ENCODE measurements around the gene HIP1. TPM values are rescaled to one million over a fixed set of nuclear protein-coding genes. Genes with fewer than 3 reads are reported as not detected.
"Not testable (repeated sequence)": the region's sequence is repeated elsewhere in the genome, so short reads cannot be mapped to it uniquely, and the experiment has no call there.

The HIP1 gene
- total RNA-seq, 2 experiments from 2014 or later = 2.2 to 2.8 TPM

DNA sequence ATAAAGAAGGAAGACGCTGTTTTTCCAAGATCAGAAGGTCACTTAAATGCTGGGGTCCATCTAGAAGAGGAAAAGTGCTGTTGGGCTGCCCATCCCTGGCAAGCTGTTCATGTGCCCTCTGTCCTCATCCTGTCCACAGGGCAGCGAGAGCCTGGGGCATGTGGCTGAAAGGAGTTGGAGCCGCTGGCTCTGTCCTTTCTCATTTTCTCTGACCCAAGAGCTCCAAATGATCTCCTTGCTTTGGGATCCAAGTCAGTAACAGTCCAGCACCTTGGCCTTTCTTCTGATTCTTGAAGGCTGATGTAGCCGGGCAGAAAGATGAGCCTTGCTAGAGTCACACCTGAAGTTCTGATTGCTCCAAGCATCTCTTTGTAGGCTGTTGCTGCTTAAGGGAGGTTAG lies 202.2 kb downstream of the HIP1 start:
- ChIA-PET POLR2A (no interaction called here), CTCF (interaction anchor here (1.0 kb wide), 1 partner anchor 25 kb away, joined by 4 read pairs; no protein-coding TSS in a partner anchor)
- H3K27me3 Mint-ChIP-seq = peaks cover 2% of the 10 kb centered on the region
- H3K27ac Mint-ChIP-seq = no peak overlapping the region
- no peaks in the 10 kb centered on the region for H3K9me3 Mint-ChIP-seq
- no peaks in the 10 kb centered on the region for H3K36me3 Mint-ChIP-seq (ENCODE audit: low read depth)
- H3K4me3 Mint-ChIP-seq = no peak overlapping the region
- DNase-seq = no peak
- H3K4me1 Mint-ChIP-seq = peaks cover 3% of the 10 kb centered on the region

DNA sequence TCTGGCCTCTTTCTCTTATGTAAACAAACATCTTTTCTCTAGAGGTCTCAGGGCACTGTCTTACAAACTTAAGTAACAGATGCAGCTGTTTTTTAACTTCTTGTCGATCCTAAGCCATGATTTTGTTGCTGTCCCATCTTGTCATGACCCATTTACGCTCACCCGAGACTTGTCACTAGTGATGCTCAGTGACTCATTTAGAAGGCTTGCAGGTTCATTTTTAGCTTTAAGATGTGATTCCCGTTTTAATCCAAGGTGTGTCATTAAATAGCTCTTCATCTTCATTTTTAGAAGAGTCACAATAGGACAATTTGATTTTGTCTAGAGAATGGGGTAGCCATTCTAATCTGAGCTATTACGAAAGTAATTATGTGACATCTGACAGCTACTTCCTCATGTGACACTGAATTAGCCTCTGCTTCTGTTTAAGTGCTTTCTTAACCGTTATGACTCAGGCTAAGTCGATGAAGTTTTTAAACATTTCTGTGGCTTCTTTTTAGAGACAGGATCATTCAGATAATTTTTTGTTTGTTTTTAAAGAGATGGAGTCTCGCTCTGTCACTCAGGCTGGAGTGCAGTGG lies 203.9 kb downstream of the HIP1 start:
- H3K27ac Mint-ChIP-seq = no peak overlapping the region
- no peaks in the 10 kb centered on the region for H3K36me3 Mint-ChIP-seq (ENCODE audit: low read depth)
- DNase-seq = no peak
- H3K4me3 Mint-ChIP-seq = no peak overlapping the region
- no peaks in the 10 kb centered on the region for H3K9me3 Mint-ChIP-seq
- ChIA-PET CTCF (interaction anchor here (1.1 to 1.5 kb wide), 4 partner anchors 14 to 107 kb away, joined by 3 to 5 read pairs (median 3); no protein-coding TSS in a partner anchor), POLR2A (no interaction called here)
- peaks cover 3% of the 10 kb centered on the region for H3K4me1 Mint-ChIP-seq
- H3K27me3 Mint-ChIP-seq = peaks cover 2% of the 10 kb centered on the region

DNA sequence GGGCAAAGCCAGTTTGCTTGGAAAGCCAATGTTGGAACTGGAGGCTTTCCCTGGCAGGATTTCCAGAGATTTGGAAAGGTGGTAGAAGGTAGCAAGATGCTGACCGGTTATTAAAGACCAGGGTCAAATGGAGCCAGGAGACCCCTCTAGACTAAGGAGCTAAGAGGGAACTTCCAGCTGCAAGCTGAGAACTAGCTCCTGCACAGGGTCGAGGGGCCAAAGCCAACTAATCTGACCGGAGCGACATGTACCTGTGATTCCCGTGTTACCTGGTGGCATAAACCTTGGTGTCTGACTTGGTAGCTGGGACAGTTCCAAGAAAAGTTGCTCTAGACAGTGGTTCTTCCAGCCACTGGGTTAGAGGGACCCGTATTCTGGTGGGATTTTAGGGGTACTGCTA lies 204.8 kb downstream of the HIP1 start:
- ChIA-PET POLR2A (no interaction called here), CTCF (interaction anchor here (0.6 to 1.3 kb wide), 2 partner anchors 57 to 108 kb away, joined by 3 read pairs; no protein-coding TSS in a partner anchor)
- H3K27me3 Mint-ChIP-seq = peaks cover 2% of the 10 kb centered on the region
- no peak for DNase-seq
- H3K36me3 Mint-ChIP-seq (ENCODE audit: low read depth) = no peaks in the 10 kb centered on the region
- no peak overlapping the region for H3K4me3 Mint-ChIP-seq
- H3K4me1 Mint-ChIP-seq = peaks cover 3% of the 10 kb centered on the region
- no peak overlapping the region for H3K27ac Mint-ChIP-seq
- no peaks in the 10 kb centered on the region for H3K9me3 Mint-ChIP-seq

DNA sequence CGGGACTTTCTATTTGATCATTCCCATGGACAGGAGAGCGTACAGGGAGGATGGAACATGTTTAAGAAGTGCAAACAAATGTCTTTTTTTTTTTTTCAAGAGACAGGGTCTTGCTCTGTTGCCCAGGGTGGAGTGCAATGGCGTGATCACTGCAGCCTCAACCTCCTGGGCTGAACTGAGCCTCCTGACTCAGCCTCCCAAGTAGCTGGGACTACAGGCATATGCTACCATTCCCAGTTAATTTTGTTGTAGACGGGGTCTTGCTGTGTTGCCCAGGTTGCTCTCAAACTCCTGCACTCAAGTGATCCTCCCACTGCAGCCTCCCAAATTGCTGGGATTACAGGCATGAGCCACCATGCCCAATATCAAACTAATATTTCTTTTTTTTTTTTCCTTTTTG lies 206.1 kb downstream of the HIP1 start:
- no peak overlapping the region for H3K4me3 Mint-ChIP-seq
- H3K9me3 Mint-ChIP-seq = no peaks in the 10 kb centered on the region
- CTCF ChIA-PET = no interaction called here
- POLR2A ChIA-PET = no interaction called here
- no peak for DNase-seq
- H3K27ac Mint-ChIP-seq = no peak overlapping the region
- H3K27me3 Mint-ChIP-seq = peaks cover 2% of the 10 kb centered on the region
- peaks cover 7% of the 10 kb centered on the region for H3K4me1 Mint-ChIP-seq
- H3K36me3 Mint-ChIP-seq (ENCODE audit: low read depth) = no peaks in the 10 kb centered on the region

DNA sequence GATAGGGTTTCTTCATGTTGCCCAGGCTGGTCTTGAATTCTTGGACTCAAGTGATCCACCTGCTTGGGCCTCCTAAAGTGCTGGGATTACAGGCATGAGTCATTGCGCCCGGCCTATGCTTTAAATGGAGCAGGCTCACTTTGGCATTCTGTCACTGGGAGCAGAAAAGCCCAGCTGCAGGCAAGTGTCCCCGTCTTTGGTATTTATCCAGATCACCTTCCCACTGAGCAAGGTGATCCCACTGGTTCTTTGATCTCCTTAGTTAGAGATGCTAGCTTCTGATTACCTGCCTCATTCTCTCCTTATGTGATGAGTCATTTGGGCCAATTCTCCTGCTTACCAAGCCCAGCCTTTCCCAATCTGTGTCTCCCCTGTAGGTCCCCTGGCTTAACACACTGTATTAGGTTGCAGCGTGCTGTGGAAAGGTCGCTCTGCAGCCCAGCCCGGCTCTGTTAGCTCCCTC lies 207.4 kb downstream of the HIP1 start:
- peaks cover 4% of the 10 kb centered on the region for H3K36me3 Mint-ChIP-seq (ENCODE audit: low read depth)
- no peaks in the 10 kb centered on the region for H3K9me3 Mint-ChIP-seq
- H3K27me3 Mint-ChIP-seq = peaks cover 2% of the 10 kb centered on the region
- ChIA-PET POLR2A (no interaction called here), CTCF (interaction anchor here (0.6 kb wide), 1 partner anchor 621 kb away, joined by 3 read pairs; no protein-coding TSS in a partner anchor)
- no peak overlapping the region for H3K4me3 Mint-ChIP-seq
- H3K4me1 Mint-ChIP-seq = peaks cover 16% of the 10 kb centered on the region
- DNase-seq = no peak
- no peak overlapping the region for H3K27ac Mint-ChIP-seq

DNA sequence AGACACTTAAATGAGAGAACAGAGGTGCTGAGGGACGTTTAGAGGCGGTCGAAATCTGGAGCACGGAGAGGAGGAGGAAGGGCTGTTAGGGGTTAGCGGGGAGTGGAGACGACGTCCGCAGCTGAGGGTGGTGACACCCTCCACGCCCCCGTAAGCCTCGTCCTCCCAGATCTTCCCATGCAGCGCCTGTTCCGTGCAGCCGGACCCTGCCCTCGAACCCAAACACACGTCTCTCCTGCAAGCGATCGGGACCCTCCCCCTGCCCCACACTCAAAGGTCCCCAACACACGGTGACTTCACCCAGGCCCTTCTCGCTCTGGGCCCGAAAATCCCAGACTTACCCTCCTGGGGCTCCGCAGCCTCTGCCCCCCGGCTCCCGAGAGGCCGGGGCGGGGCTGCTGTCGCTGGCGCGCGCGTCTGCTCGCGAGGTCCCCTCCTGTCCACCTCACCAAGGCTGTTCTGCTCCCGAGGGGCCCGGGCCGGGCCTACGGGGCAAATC lies 211.5 kb downstream of the HIP1 start:
- H3K9me3 Mint-ChIP-seq, CTCF ChIA-PET, POLR2A ChIA-PET, H3K27me3 Mint-ChIP-seq: not testable (repeated sequence)
- Mint-ChIP-seq H3K36me3 (ENCODE audit: low read depth) (peaks cover 34% of the 10 kb centered on the region), H3K4me3 (peak overlapping the region; percentile 89), H3K4me1 (peaks cover 26% of the 10 kb centered on the region), H3K27ac (peak overlapping the region; percentile 89)
- peak; percentile 11 for DNase-seq

DNA sequence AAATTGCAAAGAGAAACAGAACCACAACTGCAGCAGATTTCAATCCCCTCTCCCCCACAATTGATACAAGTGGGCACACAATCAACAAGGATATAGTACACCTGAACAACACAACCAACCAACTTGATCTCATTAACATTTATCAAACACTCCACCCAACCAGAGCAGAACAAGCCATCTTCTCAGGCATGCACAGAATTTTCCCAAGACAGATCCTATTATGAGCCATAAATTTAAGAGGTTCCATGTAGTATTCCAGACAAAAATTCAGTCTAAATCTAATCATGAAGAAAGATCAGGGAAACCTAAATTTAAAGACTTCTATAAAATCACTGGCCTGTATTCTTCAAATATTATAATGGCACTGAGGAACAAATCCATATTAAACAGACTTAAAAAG lies 217.0 kb downstream of the HIP1 start:
- H3K27me3 Mint-ChIP-seq, DNase-seq, CTCF ChIA-PET, POLR2A ChIA-PET, H3K27ac Mint-ChIP-seq, H3K4me3 Mint-ChIP-seq: not testable (repeated sequence)
- Mint-ChIP-seq H3K9me3 (peaks cover 10% of the 10 kb centered on the region), H3K4me1 (peaks cover 23% of the 10 kb centered on the region), H3K36me3 (ENCODE audit: low read depth) (peaks cover 59% of the 10 kb centered on the region)

DNA sequence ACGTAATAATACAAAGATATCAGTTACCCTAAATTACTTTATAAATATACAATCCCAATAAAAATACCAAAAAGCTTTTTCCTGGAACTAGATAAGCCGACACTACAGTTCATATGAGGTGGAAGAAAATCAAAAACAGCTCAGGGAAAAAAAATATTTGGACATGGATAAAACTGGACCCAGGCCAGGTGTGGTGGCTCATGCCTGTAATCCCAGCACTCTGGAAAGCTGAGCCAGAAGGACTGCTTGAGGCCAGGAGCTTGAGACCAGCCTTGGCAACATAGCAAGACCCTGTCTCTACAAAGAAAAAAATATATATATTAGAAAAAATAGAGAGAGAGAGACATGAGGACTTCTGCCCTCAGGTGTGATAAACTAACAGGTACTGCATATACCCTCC lies 219.9 kb downstream of the HIP1 start:
- POLR2A ChIA-PET, H3K4me1 Mint-ChIP-seq, H3K27me3 Mint-ChIP-seq, H3K27ac Mint-ChIP-seq, H3K4me3 Mint-ChIP-seq, CTCF ChIA-PET, DNase-seq: not testable (repeated sequence)
- Mint-ChIP-seq H3K9me3 (peaks cover 10% of the 10 kb centered on the region), H3K36me3 (ENCODE audit: low read depth) (peaks cover 45% of the 10 kb centered on the region)

DNA sequence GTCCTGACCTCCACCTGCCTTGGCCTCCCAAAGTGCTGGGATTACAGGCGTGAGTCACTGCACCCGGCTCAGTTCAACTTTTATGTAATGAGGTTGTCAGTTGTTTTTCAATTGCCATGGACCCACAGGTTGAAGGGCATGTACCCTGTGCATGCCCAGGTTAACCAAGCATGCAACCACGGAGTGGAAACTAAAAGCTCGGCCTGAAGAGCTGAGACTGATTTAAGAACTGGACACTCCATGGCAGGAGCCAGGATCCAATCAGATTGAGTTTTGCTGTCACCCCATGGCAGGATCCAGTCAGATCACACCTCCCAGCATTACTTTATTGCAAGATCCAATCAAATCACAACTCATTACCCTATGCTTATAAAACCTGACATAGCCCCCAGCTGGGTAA lies 229.7 kb downstream of the HIP1 start:
- H3K27me3 Mint-ChIP-seq; H3K9me3 Mint-ChIP-seq; H3K27ac Mint-ChIP-seq; H3K4me3 Mint-ChIP-seq; H3K36me3 Mint-ChIP-seq (ENCODE audit: low read depth); CTCF ChIA-PET; POLR2A ChIA-PET; DNase-seq; H3K4me1 Mint-ChIP-seq: not testable (repeated sequence)

DNA sequence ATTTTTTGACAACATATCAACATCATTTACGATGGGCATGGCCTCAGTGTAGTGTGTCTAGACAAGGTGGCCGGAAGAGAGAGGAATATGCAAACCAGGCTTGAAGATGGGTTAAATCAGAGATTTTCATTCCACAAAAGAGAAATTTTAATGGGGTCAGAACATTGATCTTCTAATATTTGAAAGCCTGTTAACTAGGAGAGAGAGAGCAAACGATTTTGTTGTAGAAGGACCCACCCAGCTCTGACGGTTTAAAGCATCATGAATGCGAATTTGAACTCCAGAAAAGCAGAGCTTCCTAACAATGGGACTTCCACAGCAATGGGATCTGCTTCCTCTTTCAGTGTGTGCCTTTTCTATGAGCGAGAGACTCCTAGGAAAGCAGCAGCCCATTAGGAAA lies 246.7 kb downstream of the HIP1 start, which contains the start of gene SPDYE5:
Gene SPDYE5 (plus strand): TSS at position 301 of the 400 bp plus-strand sequence. CDS start 1,728 bp downstream, outside the sequence.
- H3K4me1 Mint-ChIP-seq; H3K36me3 Mint-ChIP-seq (ENCODE audit: low read depth); POLR2A ChIA-PET; H3K27ac Mint-ChIP-seq; CTCF ChIA-PET; DNase-seq; H3K27me3 Mint-ChIP-seq; H3K4me3 Mint-ChIP-seq; H3K9me3 Mint-ChIP-seq: not testable (repeated sequence)

DNA sequence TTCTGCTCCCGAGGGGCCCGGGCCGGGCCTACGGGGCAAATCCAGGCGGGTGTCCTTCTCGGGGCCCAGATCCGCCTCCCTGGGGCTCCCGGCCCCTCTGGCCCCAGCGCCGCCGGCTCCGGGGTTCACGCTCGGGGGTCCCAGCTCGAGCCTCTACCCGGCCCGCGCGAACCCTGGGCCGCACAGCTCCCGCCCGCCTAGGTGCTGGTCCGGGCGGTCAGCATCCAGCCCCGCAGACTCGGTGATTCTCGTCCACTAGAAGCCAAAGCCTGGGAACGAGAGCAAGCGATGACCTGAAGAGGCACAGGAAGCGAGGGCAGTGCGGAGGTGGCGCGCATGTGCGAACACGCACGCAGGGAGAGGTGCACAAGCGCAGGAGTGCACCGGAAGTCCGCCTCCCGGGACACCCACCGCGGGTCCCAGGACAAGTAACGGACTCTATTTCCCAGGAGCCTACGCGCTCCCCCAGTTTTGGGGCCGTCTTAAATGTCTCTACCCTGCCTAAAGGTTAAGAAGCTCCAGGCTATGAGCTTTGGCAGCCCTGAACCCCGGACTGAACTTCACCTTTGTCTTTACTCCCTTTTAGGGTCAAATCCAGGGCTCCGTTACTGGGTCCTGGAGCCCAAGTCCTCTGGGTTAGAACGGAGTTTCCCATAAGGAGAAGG lies 252.6 kb downstream of the HIP1 start, which contains the start of gene POM121C:
Gene POM121C (minus strand): TSS at position 321 of the 665 bp plus-strand sequence. CDS start 44,803 bp downstream, outside the sequence.
- peaks cover 12% of the 10 kb centered on the region for H3K36me3 Mint-ChIP-seq (ENCODE audit: low read depth)
- H3K27me3 Mint-ChIP-seq, CTCF ChIA-PET, H3K9me3 Mint-ChIP-seq, POLR2A ChIA-PET: not testable (repeated sequence)
- peak within 1 kb of the TSS; percentile 92 for H3K4me3 Mint-ChIP-seq
- H3K4me1 Mint-ChIP-seq = peaks cover 14% of the 10 kb centered on the region
- H3K27ac Mint-ChIP-seq = peak within 1 kb of the TSS; percentile 87
- peak; percentile 88 for DNase-seq

DNA sequence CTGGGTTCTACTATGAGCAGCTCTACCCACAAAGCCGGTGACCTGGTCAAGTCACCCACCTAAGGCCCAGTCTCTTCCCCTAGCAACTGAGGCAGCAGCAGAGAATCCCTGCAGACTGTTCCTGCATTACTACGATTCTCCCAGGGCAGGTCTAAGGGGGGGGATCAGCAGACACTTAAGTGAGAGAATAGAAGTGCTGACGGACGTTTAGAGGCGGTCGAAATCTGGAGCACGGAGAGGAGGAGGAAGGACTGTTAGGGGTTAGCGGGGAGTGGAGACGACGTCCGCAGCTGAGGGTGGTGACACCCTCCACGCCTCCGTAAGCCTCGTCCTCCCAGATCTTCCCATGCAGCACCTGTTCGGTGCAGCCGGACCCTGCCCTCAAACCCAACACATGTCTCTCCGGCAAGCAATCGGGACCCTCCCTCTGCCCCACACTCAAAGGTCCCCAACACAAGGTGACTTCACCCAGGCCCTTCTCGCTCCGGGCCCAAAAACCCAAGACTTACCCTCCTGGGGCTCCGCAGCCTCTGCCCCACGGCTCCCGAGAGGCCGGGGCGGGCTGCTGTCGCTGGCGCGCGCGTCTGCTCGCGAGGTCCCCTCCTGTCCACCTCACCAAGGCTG lies 253.3 kb downstream of the HIP1 start:
- H3K9me3 Mint-ChIP-seq, H3K27me3 Mint-ChIP-seq, POLR2A ChIA-PET, CTCF ChIA-PET: not testable (repeated sequence)
- H3K36me3 Mint-ChIP-seq (ENCODE audit: low read depth) = peaks cover 12% of the 10 kb centered on the region
- H3K4me3 Mint-ChIP-seq = peak overlapping the region; percentile 92
- DNase-seq = peak; percentile 8
- peak overlapping the region; percentile 87 for H3K27ac Mint-ChIP-seq
- H3K4me1 Mint-ChIP-seq = peaks cover 14% of the 10 kb centered on the region
